HepG2 (cell line): Measurements from ENCODE around the gene SLC5A10. TPM values are rescaled to one million over a fixed set of nuclear protein-coding genes. Genes with fewer than 3 reads are reported as not detected.
A peak's percentile ranks its signal among the peaks of the same experiment; 100 is the strongest.

ENCODE experiments used
- ELF1 ChIP-seq: sonication (generic); formaldehyde crosslinking; IDR thresholded peaks from 2 replicates; pipeline ENCODE4 v1.4.0; 2020; ENCODE audit warnings: missing genetic modification reagents
- ERF ChIP-seq: IDR thresholded peaks from 2 replicates; pipeline ENCODE4 v1.6.1; 2018; ENCODE audit warnings: missing biosample characterization, missing genetic modification reagents
- GABPB1 ChIP-seq: IDR thresholded peaks from 2 replicates; pipeline ENCODE4 v1.6.1; 2016; ENCODE audit warnings: mild to moderate bottlenecking, missing genetic modification reagents, moderate library complexity, missing compliant biosample characterization
- IRX3 ChIP-seq: sonication (generic); formaldehyde crosslinking; IDR thresholded peaks from 2 replicates; pipeline ENCODE4 v1.8.1; 2023; ENCODE audit warnings: mild to moderate bottlenecking, low read depth, missing genetic modification reagents, borderline replicate concordance
- KDM3A ChIP-seq: IDR thresholded peaks from 2 replicates; pipeline ENCODE4 v1.6.1; 2018; ENCODE audit warnings: low read depth, missing compliant biosample characterization
- MYC ChIP-seq: sonication (generic); formaldehyde crosslinking; IDR thresholded peaks from 2 replicates; pipeline ENCODE4 v1.9.0; 2021; ENCODE audit warnings: missing genetic modification reagents, borderline replicate concordance
- SALL1 ChIP-seq: sonication (generic); formaldehyde crosslinking; IDR thresholded peaks from 2 replicates; pipeline ENCODE4 v1.8.0; 2022; ENCODE audit warnings: mild to moderate bottlenecking, missing genetic modification reagents
- SALL2 ChIP-seq: sonication (generic); formaldehyde crosslinking; IDR thresholded peaks from 2 replicates; pipeline ENCODE4 v1.8.1; 2023; ENCODE audit warnings: mild to moderate bottlenecking, missing genetic modification reagents, inconsistent platforms
- ZC3H13 ChIP-seq: sonication (generic); formaldehyde crosslinking; IDR thresholded peaks from 2 replicates; pipeline ENCODE4 v1.8.1; 2023; ENCODE audit warnings: mild to moderate bottlenecking, missing genetic modification reagents, moderate library complexity
- ZNF263 ChIP-seq: sonication (generic); formaldehyde crosslinking; IDR thresholded peaks from 2 replicates; pipeline ENCODE4 v1.4.0; 2020; ENCODE audit warnings: missing genetic modification reagents
- ZNF430 ChIP-seq: sonication (generic); formaldehyde crosslinking; IDR thresholded peaks from 2 replicates; pipeline ENCODE4 v1.9.0; 2021; ENCODE audit warnings: mild to moderate bottlenecking, missing genetic modification reagents
- ZNF44 ChIP-seq: sonication (generic); formaldehyde crosslinking; IDR thresholded peaks from 2 replicates; pipeline ENCODE4 v1.5.1; 2020; ENCODE audit warnings: mild to moderate bottlenecking, missing genetic modification reagents
- ZNF501 ChIP-seq: sonication (generic); formaldehyde crosslinking; IDR thresholded peaks from 2 replicates; pipeline ENCODE4 v1.5.1; 2020; ENCODE audit warnings: mild to moderate bottlenecking, moderate library complexity, missing genetic modification reagents
- ZNF557 ChIP-seq: sonication (generic); formaldehyde crosslinking; IDR thresholded peaks from 2 replicates; pipeline ENCODE4 v1.4.0; 2020; ENCODE audit warnings: missing genetic modification reagents
- ZNF749 ChIP-seq: sonication (generic); formaldehyde crosslinking; IDR thresholded peaks from 2 replicates; pipeline ENCODE4 v1.8.0; 2022; ENCODE audit warnings: mild to moderate bottlenecking, missing genetic modification reagents, moderate library complexity, borderline replicate concordance
- ZNF768 ChIP-seq: sonication (generic); formaldehyde crosslinking; IDR thresholded peaks from 2 replicates; pipeline ENCODE4 v1.4.0; 2020; ENCODE audit warnings: missing genetic modification reagents
- ZSCAN21 ChIP-seq: sonication (generic); formaldehyde crosslinking; IDR thresholded peaks from 2 replicates; pipeline ENCODE4 v1.8.0; 2022; ENCODE audit warnings: mild to moderate bottlenecking, missing genetic modification reagents, moderate library complexity, borderline replicate concordance
- polyA plus RNA-seq, 8 experiments: library from polyadenylated mRNA; depleted of rRNA in 3 of 8; stranded (reverse) in 7 of 8; unstranded in 1 of 8; fragments of >200 nt; fragmentation: Illumina TruSeq in 4 of 8; extraction: Trizol in 4 of 8; gene quantifications; 2 replicates each; pipeline versions ENCODE4 v1.2.1 to v1.2.3, GENCODE V29; 2011 to 2016; ENCODE audit warnings: low read depth in 4 of 8, missing spikeins in 1 of 8, mixed read lengths in 1 of 8; ENCODE audit not compliant: insufficient read depth in 1 of 8
- total RNA-seq, 5 experiments: library from RNA; depleted of rRNA; stranded (reverse); fragments of >200 nt; fragmentation: Illumina TruSeq; extraction: Trizol; gene quantifications; 2 replicates each; pipeline ENCODE4 v1.2.3, GENCODE V29; 2016; ENCODE audit warnings: low read depth in 1 of 5
- TF ChIP-seq, protein P1 (sequence below): sonication (generic); formaldehyde crosslinking; IDR thresholded peaks from 2 replicates; pipeline ENCODE4 v1.5.1; 2020; ENCODE audit warnings: mild to moderate bottlenecking, missing genetic modification reagents, moderate library complexity
- TF ChIP-seq, protein P2 (sequence below): IDR thresholded peaks from 2 replicates; pipeline ENCODE4 v1.6.1; 2012; ENCODE audit warnings: inconsistent platforms
- TF ChIP-seq, protein P3 (sequence below): fragments of 450-650 bp; IDR thresholded peaks from 2 replicates; pipeline ENCODE4 v1.6.1; 2016
- TF ChIP-seq, protein P4 (sequence below): sonication (generic); formaldehyde crosslinking; IDR thresholded peaks from 2 replicates; pipeline ENCODE4 v1.5.0; 2020; ENCODE audit warnings: mild to moderate bottlenecking, missing genetic modification reagents, moderate library complexity

Gene SLC5A10
- total and polyA plus RNA-seq, 2 of the 13 experiments (the other 11 are each of a cell fraction or from before 2014, with no cell fraction given) = 0.05 TPM; not detected in 1

DNA sequence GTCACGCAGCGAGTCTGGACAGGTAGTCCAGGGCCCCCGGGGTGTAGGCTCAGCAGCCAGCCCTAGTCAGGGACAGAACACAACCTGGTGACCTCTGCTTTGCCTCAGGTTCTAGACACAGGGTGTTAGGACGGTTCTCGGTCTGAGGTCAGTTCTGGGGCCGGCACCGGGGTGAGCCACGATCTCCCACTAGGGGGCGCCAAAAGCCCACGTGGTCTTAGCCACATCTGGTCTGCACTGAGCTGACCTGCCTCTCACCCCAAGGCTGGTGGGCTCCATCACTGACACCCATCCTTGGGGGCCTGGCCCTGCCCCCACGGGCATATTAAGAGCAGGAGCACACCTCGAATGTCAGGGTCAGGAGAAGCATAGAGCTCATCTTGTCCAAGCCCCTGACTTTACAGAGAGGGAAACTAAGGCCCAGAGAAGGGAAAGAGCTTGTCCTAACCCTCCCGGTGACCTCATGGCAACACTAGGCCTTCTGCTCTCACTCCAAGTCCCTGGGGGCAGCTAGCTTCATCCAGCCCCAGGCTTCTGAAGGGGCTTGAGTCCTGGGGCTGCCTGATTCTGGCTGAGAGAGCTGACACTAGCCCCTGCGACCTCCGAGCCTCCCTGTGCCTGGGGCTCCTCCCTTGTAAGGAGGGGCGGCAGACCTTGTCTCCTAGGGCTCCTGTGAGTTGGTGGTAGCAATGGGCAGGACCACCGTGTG, 9.0 kb downstream of the SLC5A10 start (continued):
- TF ChIP-seq, protein P1, sequence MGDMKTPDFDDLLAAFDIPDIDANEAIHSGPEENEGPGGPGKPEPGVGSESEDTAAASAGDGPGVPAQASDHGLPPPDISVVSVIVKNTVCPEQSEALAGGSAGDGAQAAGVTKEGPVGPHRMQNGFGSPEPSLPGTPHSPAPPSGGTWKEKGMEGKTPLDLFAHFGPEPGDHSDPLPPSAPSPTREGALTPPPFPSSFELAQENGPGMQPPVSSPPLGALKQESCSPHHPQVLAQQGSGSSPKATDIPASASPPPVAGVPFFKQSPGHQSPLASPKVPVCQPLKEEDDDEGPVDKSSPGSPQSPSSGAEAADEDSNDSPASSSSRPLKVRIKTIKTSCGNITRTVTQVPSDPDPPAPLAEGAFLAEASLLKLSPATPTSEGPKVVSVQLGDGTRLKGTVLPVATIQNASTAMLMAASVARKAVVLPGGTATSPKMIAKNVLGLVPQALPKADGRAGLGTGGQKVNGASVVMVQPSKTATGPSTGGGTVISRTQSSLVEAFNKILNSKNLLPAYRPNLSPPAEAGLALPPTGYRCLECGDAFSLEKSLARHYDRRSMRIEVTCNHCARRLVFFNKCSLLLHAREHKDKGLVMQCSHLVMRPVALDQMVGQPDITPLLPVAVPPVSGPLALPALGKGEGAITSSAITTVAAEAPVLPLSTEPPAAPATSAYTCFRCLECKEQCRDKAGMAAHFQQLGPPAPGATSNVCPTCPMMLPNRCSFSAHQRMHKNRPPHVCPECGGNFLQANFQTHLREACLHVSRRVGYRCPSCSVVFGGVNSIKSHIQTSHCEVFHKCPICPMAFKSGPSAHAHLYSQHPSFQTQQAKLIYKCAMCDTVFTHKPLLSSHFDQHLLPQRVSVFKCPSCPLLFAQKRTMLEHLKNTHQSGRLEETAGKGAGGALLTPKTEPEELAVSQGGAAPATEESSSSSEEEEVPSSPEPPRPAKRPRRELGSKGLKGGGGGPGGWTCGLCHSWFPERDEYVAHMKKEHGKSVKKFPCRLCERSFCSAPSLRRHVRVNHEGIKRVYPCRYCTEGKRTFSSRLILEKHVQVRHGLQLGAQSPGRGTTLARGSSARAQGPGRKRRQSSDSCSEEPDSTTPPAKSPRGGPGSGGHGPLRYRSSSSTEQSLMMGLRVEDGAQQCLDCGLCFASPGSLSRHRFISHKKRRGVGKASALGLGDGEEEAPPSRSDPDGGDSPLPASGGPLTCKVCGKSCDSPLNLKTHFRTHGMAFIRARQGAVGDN = peak; percentile 54
- TF ChIP-seq ZNF501 (CRISPR knock-in tag) (peak; percentile 53; the same call in 1 of the 2 replicates), ZNF768 (peak; percentile 12; the same call in 1 of the 2 replicates), ZNF749 (0 out of 2 replicates have a peak, but pooled peaks have one; percentile 28), ZNF263 (CRISPR knock-in tag) (0 out of 2 replicates have a peak, but pooled peaks have one; percentile 13), ZSCAN21 (CRISPR knock-in tag) (peak; percentile 45; the same call in 1 of the 2 replicates), GABPB1 (CRISPR knock-in tag) (0 out of 2 replicates have a peak, but pooled peaks have one; percentile 19), MYC (peak; percentile 39; the same call in 1 of the 2 replicates), ZNF430 (CRISPR knock-in tag) (no peak), IRX3 (no peak), ZNF44 (0 out of 2 replicates have a peak, but pooled peaks have one; percentile 14), ERF (CRISPR knock-in tag) (peak; percentile 37; the same call in 1 of the 2 replicates), KDM3A (CRISPR knock-in tag) (0 out of 2 replicates have a peak, but pooled peaks have one; percentile 51), ZNF557 (no peak), ELF1 (CRISPR knock-in tag) (no peak), SALL1 (CRISPR knock-in tag) (peak; percentile 59), ZC3H13 (no peak), SALL2 (CRISPR knock-in tag) (0 out of 2 replicates have a peak, but pooled peaks have one; percentile 32)
- TF ChIP-seq, protein P2, sequence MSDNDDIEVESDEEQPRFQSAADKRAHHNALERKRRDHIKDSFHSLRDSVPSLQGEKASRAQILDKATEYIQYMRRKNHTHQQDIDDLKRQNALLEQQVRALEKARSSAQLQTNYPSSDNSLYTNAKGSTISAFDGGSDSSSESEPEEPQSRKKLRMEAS = peak; percentile 58; the same call in 1 of the 2 replicates
- TF ChIP-seq, protein P3, sequence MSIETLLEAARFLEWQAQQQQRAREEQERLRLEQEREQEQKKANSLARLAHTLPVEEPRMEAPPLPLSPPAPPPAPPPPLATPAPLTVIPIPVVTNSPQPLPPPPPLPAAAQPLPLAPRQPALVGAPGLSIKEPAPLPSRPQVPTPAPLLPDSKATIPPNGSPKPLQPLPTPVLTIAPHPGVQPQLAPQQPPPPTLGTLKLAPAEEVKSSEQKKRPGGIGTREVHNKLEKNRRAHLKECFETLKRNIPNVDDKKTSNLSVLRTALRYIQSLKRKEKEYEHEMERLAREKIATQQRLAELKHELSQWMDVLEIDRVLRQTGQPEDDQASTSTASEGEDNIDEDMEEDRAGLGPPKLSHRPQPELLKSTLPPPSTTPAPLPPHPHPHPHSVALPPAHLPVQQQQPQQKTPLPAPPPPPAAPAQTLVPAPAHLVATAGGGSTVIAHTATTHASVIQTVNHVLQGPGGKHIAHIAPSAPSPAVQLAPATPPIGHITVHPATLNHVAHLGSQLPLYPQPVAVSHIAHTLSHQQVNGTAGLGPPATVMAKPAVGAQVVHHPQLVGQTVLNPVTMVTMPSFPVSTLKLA = peak; percentile 62
- TF ChIP-seq, protein P4, sequence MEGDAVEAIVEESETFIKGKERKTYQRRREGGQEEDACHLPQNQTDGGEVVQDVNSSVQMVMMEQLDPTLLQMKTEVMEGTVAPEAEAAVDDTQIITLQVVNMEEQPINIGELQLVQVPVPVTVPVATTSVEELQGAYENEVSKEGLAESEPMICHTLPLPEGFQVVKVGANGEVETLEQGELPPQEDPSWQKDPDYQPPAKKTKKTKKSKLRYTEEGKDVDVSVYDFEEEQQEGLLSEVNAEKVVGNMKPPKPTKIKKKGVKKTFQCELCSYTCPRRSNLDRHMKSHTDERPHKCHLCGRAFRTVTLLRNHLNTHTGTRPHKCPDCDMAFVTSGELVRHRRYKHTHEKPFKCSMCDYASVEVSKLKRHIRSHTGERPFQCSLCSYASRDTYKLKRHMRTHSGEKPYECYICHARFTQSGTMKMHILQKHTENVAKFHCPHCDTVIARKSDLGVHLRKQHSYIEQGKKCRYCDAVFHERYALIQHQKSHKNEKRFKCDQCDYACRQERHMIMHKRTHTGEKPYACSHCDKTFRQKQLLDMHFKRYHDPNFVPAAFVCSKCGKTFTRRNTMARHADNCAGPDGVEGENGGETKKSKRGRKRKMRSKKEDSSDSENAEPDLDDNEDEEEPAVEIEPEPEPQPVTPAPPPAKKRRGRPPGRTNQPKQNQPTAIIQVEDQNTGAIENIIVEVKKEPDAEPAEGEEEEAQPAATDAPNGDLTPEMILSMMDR (CRISPR knock-in tag) = peak; percentile 98
